SK-N-MC (cell line): ENCODE measurements around the gene MOV10.

Experiments used
- DNase-seq: peaks from one replicate; pipeline ENCODE4 v3.0.0-alpha.2; 2011; ENCODE audit warnings: low read depth, low spot score
- H3K27ac ChIP-seq: fragments of 200-600 bp; sonication (generic); 2 replicates; pipeline ENCODE4 v1.5.1; 2016; ENCODE audit warnings: mixed run types
- H3K36me3 ChIP-seq: fragments of 200-600 bp; sonication (generic); 2 replicates; pipeline ENCODE4 v1.6.1; 2017; ENCODE audit warnings: antibody characterized with exemption, low read length, mixed read lengths; ENCODE audit not compliant: insufficient read depth
- H3K4me3 ChIP-seq: fragments of 200-600 bp; sonication (generic); 2 replicates; pipeline ENCODE4 v1.5.1; 2016
- H3K9ac ChIP-seq: fragments of 200-600 bp; sonication (generic); 2 replicates; pipeline ENCODE4 v1.8.0; 2017; ENCODE audit warnings: mixed run types, mixed read lengths; ENCODE audit not compliant: insufficient read length
- H3K9me3 ChIP-seq: fragments of 200-600 bp; sonication (generic); 2 replicates; pipeline ENCODE4 v1.6.1; 2017; ENCODE audit warnings: low read depth, mild to moderate bottlenecking, antibody characterized with exemption, low read length, moderate library complexity, mixed read lengths
- EZH2 ChIP-seq: fragments of 200-600 bp; sonication (generic); IDR thresholded peaks from one replicate; pipeline ENCODE4 v1.6.1; 2017; ENCODE audit warnings: antibody characterized with exemption
- FOXP2 ChIP-seq: optimal IDR thresholded peaks from 2 replicates; pipeline ENCODE3; 2011; ENCODE audit warnings: mild to moderate bottlenecking, moderate library complexity; ENCODE audit not compliant: insufficient read depth; ENCODE audit errors: extremely low read length, control extremely low read depth
- POLR2AphosphoS5 ChIP-seq: IDR thresholded peaks from 2 replicates; pipeline ENCODE4 v1.6.1; 2012; ENCODE audit warnings: mild to moderate bottlenecking, low read depth, low read length, borderline replicate concordance

Gene MOV10, protein sequence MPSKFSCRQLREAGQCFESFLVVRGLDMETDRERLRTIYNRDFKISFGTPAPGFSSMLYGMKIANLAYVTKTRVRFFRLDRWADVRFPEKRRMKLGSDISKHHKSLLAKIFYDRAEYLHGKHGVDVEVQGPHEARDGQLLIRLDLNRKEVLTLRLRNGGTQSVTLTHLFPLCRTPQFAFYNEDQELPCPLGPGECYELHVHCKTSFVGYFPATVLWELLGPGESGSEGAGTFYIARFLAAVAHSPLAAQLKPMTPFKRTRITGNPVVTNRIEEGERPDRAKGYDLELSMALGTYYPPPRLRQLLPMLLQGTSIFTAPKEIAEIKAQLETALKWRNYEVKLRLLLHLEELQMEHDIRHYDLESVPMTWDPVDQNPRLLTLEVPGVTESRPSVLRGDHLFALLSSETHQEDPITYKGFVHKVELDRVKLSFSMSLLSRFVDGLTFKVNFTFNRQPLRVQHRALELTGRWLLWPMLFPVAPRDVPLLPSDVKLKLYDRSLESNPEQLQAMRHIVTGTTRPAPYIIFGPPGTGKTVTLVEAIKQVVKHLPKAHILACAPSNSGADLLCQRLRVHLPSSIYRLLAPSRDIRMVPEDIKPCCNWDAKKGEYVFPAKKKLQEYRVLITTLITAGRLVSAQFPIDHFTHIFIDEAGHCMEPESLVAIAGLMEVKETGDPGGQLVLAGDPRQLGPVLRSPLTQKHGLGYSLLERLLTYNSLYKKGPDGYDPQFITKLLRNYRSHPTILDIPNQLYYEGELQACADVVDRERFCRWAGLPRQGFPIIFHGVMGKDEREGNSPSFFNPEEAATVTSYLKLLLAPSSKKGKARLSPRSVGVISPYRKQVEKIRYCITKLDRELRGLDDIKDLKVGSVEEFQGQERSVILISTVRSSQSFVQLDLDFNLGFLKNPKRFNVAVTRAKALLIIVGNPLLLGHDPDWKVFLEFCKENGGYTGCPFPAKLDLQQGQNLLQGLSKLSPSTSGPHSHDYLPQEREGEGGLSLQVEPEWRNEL

GRCh38 chr1:112674440-112674985, at the start of gene MOV10:
Gene MOV10, plus strand, starts transcription at chr1:112674659. Its CDS starts 254 bp downstream, at chr1:112674913.
- TF ChIP-seq EZH2 (no peak), FOXP2 (no peak), POLR2AphosphoS5 (peak; percentile 71; the same call in 1 of the 2 replicates)
- peak within 1 kb of the TSS; percentile 93 for H3K4me3 ChIP-seq
- no peak for DNase-seq
- H3K9me3 ChIP-seq: no peaks in the 10 kb centered on the region
- H3K27ac ChIP-seq: peak within 1 kb of the TSS; percentile 79
- peak within 1 kb of the TSS; percentile 93 for H3K9ac ChIP-seq
- H3K36me3 ChIP-seq: peaks cover 37% of the 10 kb centered on the region

DNA sequence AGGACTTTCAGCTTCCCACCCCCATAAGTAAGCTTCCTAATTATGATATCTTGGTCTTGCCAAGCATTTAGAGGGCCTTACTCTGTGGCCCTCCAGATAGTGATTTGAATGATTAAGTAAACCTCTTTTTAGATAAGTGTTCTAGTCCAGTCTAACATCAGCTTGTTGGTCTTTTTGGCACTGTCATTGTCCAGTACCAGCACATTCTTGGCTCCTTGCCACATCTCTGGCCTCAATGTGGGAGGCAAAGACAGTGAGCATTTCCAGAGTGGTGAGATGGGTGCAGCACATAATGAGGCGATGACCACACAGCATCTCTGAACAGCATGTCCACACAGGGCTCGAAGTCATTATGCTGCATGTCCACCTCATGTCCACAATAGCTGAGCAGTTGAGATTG, 48.8 kb upstream of the MOV10 start:
- H3K36me3 ChIP-seq: peaks cover 46% of the 10 kb centered on the region
- TF ChIP-seq EZH2 (no peak), POLR2AphosphoS5 (no peak), FOXP2 (no peak)
- no peak overlapping the region for H3K4me3 ChIP-seq
- no peak for DNase-seq
- no peak overlapping the region for H3K9ac ChIP-seq
- no peak overlapping the region for H3K27ac ChIP-seq
- no peaks in the 10 kb centered on the region for H3K9me3 ChIP-seq

GRCh38 chr1:112626193-112626592, 48.3 kb upstream of the MOV10 start:
- no peak overlapping the region for H3K9ac ChIP-seq
- no peak for DNase-seq
- H3K36me3 ChIP-seq: peaks cover 51% of the 10 kb centered on the region
- no peak overlapping the region for H3K27ac ChIP-seq
- no peak for TF ChIP-seq FOXP2
- no peak for TF ChIP-seq EZH2
- no peak overlapping the region for H3K4me3 ChIP-seq
- H3K9me3 ChIP-seq: no peaks in the 10 kb centered on the region

DNA sequence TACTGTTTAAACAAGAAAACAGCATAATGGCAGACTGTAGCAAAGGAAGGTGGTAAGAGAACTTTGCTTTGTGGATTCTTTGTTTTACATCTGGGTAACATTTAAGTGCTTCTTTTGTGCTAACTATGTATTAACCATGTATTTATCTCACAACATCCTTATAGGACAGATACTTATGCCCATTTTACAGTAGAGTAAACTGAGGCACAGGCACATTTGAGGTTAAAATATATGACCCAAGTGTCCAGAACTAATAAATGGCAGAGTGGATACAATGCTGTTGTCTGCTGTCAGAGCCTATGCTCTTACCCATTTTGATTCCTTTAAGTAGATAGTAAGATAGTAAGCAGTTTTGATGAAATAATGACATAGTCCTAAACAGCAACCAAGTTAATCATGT, 47.6 kb upstream of the MOV10 start:
- H3K27ac ChIP-seq: no peak overlapping the region
- TF ChIP-seq POLR2AphosphoS5: no peak
- H3K9ac ChIP-seq: no peak overlapping the region
- peaks cover 57% of the 10 kb centered on the region for H3K36me3 ChIP-seq
- H3K9me3 ChIP-seq: no peaks in the 10 kb centered on the region
- H3K4me3 ChIP-seq: no peak overlapping the region
- DNase-seq: no peak

GRCh38 chr1:112628516-112628915, 45.9 kb upstream of the MOV10 start:
- no peaks in the 10 kb centered on the region for H3K9me3 ChIP-seq
- H3K36me3 ChIP-seq: peaks cover 64% of the 10 kb centered on the region
- no peak overlapping the region for H3K9ac ChIP-seq
- no peak for DNase-seq
- TF ChIP-seq POLR2AphosphoS5 (no peak), EZH2 (no peak), FOXP2 (no peak)
- no peak overlapping the region for H3K4me3 ChIP-seq
- peak overlapping the region; percentile 63; the same call in 1 of the 2 replicates for H3K27ac ChIP-seq

GRCh38 chr1:112629256-112629655, 45.2 kb upstream of the MOV10 start:
- peaks cover 66% of the 10 kb centered on the region for H3K36me3 ChIP-seq
- TF ChIP-seq FOXP2: no peak
- no peak for TF ChIP-seq POLR2AphosphoS5
- TF ChIP-seq EZH2: no peak
- DNase-seq: no peak

GRCh38 chr1:112633628-112634027, 40.8 kb upstream of the MOV10 start:
- no peaks in the 10 kb centered on the region for H3K9me3 ChIP-seq
- no peak for DNase-seq
- H3K36me3 ChIP-seq: peaks cover 39% of the 10 kb centered on the region
- no peak overlapping the region for H3K9ac ChIP-seq
- no peak for TF ChIP-seq POLR2AphosphoS5
- TF ChIP-seq EZH2: no peak
- TF ChIP-seq FOXP2: no peak
- H3K27ac ChIP-seq: no peak overlapping the region
- no peak overlapping the region for H3K4me3 ChIP-seq

More at GRCh38 chr1:112629256-112629655, 45.2 kb upstream of the MOV10 start:
- Histone ChIP-seq H3K27ac (no peak overlapping the region), H3K9ac (no peak overlapping the region), H3K9me3 (no peaks in the 10 kb centered on the region), H3K4me3 (no peak overlapping the region)

- H3K36me3 ChIP-seq: peaks cover 37% of the 10 kb centered on the region
- H3K9ac ChIP-seq: no peak overlapping the region
- 0 out of 2 replicates have a peak overlapping the region, but pooled peaks have one; percentile 7 for H3K27ac ChIP-seq
- TF ChIP-seq POLR2AphosphoS5 (no peak), EZH2 (no peak)
- no peak for DNase-seq
- H3K4me3 ChIP-seq: no peak overlapping the region
- H3K9me3 ChIP-seq: no peaks in the 10 kb centered on the region
Measured at GRCh38 chr1:112634367-112634766, 40.1 kb upstream of the MOV10 start.
